SIG-M5 (cell line): ENCODE results near the gene KRT28.
"Not testable (repeated sequence)": the region's sequence is repeated elsewhere in the genome, so short reads cannot be mapped to it uniquely, and the experiment has no call there.

Source experiments
- DNase-seq: peaks from one replicate; lab custom pipeline; 2025; lab: John Stamatoyannopoulos, UW

The KRT28 gene

GRCh38 chr17:40779181-40779909 is 20.4 kb downstream of the KRT28 start:
- no peak for DNase-seq

GRCh38 chr17:40778461-40778860 is 21.3 kb downstream of the KRT28 start:
- no peak for DNase-seq

GRCh38 chr17:40777971-40778370 is 21.8 kb downstream of the KRT28 start:
- no peak for DNase-seq

- no peak for DNase-seq
These were observed 22.3 kb downstream of the KRT28 start for GRCh38 chr17:40777459-40777858.

- DNase-seq: no peak
These were observed 23.8 kb downstream of the KRT28 start for GRCh38 chr17:40775945-40776344.

GRCh38 chr17:40772101-40772500 is 27.7 kb downstream of the KRT28 start, which contains the start of gene KRT26:
Gene KRT26 (minus strand): TSS chr17:40772201. CDS start chr17:40772113, 88 bp downstream.
- no peak for DNase-seq

- DNase-seq: no peak
These were observed 34.1 kb downstream of the KRT28 start for GRCh38 chr17:40765657-40766056.

- no peak for DNase-seq
These were observed 36.0 kb downstream of the KRT28 start for GRCh38 chr17:40763752-40764151.

- no peak for DNase-seq
These were observed 39.4 kb downstream of the KRT28 start for GRCh38 chr17:40760105-40761016.

GRCh38 chr17:40755231-40755630 is 44.5 kb downstream of the KRT28 start, which contains the start of gene KRT25:
Gene KRT25 (minus strand): TSS chr17:40755331. CDS start chr17:40755271, 60 bp downstream.
- DNase-seq: no peak

GRCh38 chr17:40753804-40754203 is 46.0 kb downstream of the KRT28 start:
- no peak for DNase-seq

GRCh38 chr17:40751065-40751464 is 48.7 kb downstream of the KRT28 start:
- no peak for DNase-seq

- DNase-seq: no peak
These were observed 49.4 kb downstream of the KRT28 start for GRCh38 chr17:40750391-40750790.

- not testable (repeated sequence) for DNase-seq
These were observed 51.1 kb downstream of the KRT28 start for GRCh38 chr17:40748666-40749065.
